Measurements from ENCODE around the gene SLCO3A1. TPM values are rescaled to one million over a fixed set of nuclear protein-coding genes. Genes with fewer than 3 reads are reported as not detected.

Gene SLCO3A1
- total RNA-seq, 1 donor from 2014 or later, result 1.2 TPM

DNA sequence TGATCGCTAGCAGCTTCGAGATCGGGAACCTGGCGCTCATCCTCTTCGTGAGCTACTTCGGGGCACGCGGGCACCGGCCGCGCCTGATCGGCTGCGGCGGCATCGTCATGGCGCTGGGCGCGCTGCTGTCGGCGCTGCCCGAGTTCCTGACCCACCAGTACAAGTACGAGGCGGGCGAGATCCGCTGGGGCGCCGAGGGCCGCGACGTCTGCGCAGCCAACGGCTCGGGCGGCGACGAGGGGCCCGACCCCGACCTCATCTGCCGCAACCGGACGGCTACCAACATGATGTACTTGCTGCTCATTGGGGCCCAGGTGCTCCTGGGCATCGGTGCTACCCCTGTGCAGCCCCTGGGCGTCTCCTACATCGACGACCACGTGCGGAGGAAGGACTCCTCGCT is 62.5 kb downstream of the SLCO3A1 start:
- no peak for DNase-seq

- DNase-seq, result no peak
These were observed 64.3 kb downstream of the SLCO3A1 start for GRCh38 chr15:91917686-91918360.

DNA sequence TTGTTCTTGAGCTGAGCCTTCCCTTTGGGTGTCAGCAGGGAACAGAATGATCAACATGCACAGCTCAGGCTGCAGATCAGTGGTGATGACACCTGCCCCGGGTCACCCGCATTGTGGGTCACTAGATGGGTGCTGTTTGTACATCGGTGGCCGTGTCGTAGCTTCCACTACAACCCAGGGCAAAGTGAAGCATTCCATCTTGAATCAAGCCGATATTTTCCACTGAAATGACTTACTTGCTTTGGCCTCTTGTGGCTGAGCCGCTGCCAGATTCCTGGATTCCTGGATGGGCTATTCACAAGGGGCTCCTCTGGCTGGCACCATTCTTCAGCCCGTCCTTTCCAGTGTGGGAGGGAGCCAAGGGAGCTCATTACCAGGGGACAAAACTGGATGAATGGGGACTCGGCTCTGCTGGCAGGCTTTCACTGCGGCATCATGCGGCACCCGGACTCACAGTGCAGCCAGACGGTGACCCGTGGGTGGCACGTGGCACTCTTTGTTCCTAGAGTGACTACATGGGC is 65.6 kb downstream of the SLCO3A1 start:
- DNase-seq, result no peak

- no peak for DNase-seq
These were observed 67.8 kb downstream of the SLCO3A1 start for GRCh38 chr15:91921188-91921842.

DNA sequence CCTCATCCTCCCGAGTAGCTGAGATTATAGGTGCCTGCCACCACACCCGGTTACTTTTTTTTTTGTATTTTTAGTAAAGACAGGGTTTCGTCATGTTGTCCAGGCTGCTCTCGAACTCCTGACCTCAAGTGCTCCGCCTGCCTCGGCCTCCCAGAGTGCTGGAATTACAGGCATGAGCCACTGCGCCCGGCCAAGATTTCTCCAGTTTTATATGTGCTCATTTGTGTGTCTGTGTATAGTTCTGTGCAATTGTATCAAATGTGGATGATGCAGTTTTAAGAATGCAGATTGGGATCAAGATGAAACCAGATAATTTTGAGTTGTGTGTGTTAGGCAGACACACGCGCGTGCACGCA is 68.3 kb downstream of the SLCO3A1 start:
- no peak for DNase-seq

DNA sequence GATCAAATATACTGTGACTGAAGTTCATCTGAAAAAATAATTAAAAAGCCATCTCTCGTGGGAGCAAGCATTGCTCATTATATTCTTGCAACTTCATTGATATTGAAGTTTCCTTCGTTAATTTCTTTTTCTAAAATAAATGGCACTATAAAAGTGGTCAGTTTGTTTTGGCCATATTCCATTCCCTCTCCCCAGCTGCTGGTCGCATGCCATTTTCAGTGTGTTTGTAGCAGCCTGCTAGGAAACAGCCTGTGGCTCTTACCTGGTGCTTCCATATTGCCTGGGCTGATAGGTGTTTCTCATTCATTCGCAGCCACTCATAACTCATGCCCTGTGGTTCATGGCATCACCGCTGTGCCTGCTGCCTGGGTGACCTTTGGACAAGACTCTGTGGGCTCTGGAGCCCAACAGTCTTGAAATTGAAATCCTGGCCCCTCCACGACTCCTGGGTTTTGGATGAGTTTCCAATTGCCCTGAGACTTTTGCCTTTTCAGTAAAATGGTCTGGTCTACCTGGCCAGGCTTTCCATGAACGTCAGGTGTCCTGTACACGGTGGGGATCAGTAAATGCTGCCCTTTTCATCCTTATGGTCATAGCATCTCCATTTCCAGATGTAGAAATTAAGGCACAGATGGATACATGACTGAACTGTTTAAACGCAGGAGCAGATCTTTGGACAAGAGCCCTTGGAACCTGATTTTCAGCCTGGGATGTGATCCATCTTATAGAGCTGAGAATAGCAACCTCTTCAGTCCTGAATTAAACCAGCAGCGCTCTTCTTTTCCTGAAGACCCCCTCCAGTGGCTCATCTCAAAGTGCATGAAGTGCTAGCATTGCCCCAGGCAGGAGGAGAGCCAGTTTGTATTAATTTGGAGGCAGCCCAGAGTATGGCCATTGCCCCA is 69.4 kb downstream of the SLCO3A1 start:
- no peak for DNase-seq

- DNase-seq, result no peak
These were observed 70.7 kb downstream of the SLCO3A1 start for GRCh38 chr15:91924183-91924582.

- DNase-seq, result no peak
These were observed 71.5 kb downstream of the SLCO3A1 start for GRCh38 chr15:91924837-91925495.

GRCh38 chr15:91925794-91926193 is 72.3 kb downstream of the SLCO3A1 start:
- DNase-seq, result no peak

DNA sequence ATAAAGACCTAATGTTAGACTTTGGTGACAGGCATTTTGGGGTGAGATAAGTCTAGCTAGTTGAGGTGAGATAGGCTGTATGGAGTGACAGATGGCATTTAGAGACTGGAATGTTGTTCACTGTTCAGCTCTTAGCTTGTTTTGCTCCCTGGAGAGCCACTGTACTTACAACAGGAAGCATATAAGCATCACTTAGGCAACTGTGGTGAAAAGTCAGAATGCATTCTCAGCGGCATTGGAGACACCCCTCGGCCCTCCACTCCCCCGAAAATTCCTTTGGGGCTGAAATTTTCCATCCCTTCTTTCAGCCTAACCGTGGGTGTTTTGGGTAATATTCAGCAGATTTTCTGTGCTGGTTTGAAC is 73.4 kb downstream of the SLCO3A1 start:
- DNase-seq, result no peak

DNA sequence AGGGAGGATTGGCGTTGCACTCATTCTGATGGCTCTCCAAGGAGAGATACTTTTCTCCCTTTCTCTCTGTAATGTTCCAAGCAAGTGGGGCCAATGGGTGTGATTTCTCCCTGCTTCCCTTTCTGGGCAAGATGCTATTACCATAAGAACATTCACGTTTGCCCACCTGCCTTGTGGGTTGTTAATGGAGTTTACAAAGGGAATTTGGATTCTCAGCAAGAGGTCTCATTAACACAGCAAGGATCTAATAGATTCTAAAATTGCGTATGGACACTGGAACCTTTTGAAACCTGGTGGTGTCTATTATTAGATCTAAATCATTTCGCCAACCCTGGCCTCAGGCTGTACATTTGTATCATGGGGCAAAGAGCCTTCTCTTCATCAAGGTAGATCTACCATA is 74.1 kb downstream of the SLCO3A1 start:
- no peak for DNase-seq

GRCh38 chr15:91928675-91929074 is 75.2 kb downstream of the SLCO3A1 start:
- no peak for DNase-seq

- no peak for DNase-seq
These were observed 76.0 kb downstream of the SLCO3A1 start for GRCh38 chr15:91929509-91929908.

DNA sequence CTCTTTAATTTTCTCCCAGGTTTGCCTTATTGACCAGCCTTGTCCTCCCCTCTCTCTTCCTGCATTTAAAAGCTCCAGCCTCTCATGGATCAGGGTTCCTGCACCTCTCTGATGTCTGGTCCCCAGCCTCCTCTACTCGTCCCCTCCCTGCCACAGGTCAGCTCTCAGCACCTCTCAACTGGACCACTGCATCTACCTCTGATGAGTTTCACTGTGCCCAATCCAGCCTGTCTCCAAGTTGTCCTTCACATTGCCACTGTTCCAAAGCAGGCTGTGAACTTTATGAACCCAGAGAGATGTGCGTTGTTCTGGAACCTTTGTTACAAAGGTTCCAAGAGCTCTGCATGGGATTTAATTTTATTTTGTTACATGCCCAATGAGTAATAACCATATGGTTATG is 76.6 kb downstream of the SLCO3A1 start:
- no peak for DNase-seq

GRCh38 chr15:91936182-91936775 is 82.8 kb downstream of the SLCO3A1 start:
- DNase-seq, result no peak

DNA sequence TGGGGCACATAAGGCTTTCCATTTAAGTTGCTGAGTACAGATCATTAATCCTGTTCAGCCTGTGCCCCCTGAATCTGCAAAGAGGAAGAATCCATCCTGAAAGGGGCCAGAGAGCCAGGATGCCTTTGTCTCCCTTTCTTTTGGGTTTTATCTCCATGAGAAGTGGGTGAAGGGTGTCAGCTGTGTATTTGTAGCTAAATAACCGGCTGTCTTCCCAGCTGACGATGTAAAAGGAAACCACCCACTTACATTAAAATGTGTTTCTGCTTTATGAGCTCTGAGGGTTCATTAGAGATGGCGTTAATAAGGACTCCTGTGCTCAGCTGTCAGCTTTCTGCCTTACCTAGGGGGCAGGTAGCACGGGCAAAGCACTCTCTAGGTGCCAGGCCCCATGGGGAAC is 83.4 kb downstream of the SLCO3A1 start:
- DNase-seq, result no peak

DNA sequence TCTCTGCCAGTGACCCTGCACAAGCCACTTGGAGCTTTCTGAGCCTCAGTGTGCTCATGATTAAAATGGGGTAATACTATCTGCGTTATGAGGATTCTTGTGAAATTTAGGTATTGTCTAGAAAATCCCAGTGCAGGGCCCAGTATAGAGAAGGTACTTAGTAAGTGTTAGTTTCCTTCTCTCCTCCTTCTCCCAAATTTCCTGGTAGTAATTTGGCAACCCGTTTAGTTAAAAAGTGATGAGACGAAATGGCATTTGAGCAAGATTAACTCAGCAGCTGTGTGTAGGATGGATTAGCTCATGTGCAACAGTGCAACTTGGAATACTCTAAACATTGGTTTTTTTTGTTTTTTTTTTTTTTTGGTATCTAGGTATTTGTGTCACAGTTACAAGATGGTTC is 84.6 kb downstream of the SLCO3A1 start:
- DNase-seq, result no peak

GRCh38 chr15:91939403-91939831 is 85.9 kb downstream of the SLCO3A1 start:
- DNase-seq, result no peak

- DNase-seq, result no peak
These were observed 87.2 kb downstream of the SLCO3A1 start for GRCh38 chr15:91940496-91941381.

DNA sequence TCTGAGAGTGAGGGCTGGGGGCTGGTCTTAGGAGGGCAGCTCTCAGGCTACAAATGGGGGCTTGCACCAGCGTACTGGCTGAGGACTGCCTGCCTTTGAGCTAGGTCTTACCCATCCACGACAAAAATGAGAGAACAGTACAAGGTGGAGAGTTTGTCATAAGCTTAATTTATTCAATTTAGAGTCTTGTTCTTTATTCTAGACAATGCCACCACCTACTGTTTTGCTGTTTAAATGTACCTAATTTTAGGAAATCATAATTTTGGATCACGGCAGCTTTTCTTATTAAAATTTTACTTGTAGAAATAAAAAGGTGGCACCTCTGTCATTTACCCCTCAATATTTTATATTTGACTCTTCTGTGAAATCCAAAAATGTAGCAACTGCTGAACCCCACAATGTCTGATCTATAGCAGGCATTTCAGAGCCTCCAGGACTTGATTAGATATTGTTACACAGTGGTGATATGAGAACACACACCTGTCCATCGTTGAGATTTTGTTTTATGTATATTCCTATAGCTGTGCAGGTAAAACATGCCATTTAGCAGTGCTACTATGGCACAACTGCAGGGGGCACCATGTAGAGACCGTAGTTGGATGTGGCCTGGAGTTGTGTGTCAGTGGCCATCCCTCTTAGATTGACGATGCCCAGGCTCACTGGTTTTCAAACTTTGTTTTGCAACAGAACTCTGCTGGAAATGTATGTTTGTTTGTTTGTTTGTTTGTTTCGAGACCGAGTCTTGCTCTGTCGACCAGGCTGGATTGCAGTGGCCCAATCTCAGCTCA is 88.6 kb downstream of the SLCO3A1 start:
- no peak for DNase-seq

Measured in dermis blood vessel endothelial cell (primary cell).